ENCODE data around the gene BEND5.

Gene BEND5, protein sequence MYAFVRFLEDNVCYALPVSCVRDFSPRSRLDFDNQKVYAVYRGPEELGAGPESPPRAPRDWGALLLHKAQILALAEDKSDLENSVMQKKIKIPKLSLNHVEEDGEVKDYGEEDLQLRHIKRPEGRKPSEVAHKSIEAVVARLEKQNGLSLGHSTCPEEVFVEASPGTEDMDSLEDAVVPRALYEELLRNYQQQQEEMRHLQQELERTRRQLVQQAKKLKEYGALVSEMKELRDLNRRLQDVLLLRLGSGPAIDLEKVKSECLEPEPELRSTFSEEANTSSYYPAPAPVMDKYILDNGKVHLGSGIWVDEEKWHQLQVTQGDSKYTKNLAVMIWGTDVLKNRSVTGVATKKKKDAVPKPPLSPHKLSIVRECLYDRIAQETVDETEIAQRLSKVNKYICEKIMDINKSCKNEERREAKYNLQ

DNA sequence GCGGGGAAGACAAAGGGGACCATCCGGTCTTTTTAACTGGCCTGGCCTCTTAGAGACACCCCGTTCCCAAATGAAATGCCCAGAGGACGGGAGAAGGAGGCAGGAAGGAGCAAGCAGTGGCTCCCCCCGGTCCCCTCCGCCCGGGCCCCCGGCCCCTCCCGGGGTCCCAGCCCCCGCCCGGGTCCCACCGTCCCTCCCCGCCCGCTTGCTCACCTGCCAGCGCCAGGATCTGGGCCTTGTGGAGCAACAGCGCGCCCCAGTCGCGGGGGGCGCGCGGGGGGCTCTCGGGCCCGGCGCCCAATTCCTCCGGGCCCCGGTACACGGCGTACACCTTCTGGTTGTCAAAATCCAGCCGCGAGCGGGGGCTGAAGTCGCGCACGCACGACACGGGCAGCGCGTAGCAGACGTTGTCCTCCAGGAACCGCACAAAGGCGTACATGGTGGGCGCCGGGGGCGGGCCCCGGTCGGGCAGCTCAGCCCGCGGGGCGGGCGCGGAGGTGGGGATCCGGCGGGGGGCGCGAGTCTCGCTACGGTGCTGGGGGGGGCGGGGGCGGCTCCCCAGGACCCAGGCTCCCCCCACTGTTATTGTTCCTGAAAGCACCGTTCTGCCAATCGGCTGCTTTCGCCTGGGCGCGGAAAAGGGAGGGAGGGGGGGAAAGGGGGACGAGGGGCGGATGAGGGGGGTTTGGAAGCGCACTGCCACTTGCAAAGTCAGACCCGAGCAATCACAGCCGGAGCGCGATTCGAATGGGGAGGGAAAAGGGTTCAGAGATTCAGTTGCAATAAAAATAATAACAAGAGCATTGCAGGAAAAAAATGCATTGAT, at the start of gene BEND5:
Gene BEND5, minus strand, starts transcription at position 499 of the 826 bp plus-strand sequence. Its CDS starts 60 bp downstream, at position 439.
- DNase-seq = peak; percentile 52

DNA sequence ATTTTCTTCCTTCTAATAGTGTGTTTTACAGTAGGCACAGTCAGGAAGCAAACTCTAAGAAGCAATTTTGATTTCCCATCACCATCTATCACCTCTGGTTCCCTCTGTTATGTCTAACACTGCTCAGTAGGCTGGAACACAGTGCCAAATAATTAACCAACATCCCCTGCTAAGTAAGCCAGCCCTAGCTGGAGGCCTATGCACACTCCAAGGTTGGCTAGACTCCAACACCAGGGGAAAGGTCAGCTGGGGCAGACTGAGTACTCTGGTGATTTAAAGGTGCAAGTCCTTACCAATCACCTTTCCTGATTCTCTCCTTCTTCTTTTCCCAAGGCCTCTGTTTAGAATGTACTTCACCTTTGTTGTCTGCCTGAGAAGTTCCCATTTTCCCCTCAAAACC, 46.5 kb upstream of the BEND5 start:
- peak; percentile 14 for DNase-seq

DNA sequence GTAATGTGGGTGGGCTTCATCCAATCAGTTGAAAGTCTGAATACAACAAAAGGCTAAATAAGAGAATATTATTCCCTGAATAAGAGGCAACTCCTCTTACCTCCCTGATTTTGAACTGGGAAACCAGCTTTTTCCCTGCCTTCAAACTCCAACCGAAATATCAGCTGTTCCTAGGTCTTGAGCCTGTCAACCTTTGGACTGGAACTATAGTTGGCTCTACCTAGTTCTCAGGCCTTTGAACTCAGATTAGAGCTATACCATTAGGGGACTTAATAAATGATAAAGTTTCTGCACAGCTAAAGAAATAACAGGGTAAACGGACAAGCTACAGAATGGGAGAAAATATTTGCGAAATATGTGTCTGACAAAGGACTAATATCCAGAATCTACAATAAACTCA, 43.8 kb upstream of the BEND5 start:
- DNase-seq = no peak

DNA sequence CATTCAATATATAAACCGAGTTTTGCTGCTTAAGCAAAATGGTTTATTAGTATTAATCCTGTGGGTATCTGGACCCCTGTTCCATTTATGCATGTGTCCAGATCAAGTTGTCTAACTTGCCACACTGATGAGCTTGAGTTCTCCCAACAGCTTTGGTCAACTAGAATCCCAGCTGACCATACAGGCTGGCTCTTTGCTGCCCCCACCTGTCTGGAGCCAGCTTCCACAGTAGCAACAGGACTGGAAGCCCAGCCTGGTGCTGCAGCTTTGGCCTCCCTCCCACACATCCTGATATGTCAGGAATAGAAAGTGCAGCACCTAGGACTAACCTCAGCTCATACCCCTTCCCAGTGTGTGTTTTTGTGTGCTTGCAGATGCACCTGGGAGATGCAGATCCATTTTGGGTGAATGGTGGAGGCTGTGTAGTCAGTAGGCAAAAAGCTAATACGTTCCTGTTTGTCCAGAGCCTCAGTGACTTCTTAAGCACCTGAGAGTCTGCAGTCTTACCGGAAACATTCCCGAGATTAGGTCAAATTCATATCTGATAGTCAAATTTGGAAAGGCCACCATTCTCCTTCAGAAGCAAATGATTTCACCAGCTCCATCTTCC, 40.9 kb upstream of the BEND5 start:
- no peak for DNase-seq

DNA sequence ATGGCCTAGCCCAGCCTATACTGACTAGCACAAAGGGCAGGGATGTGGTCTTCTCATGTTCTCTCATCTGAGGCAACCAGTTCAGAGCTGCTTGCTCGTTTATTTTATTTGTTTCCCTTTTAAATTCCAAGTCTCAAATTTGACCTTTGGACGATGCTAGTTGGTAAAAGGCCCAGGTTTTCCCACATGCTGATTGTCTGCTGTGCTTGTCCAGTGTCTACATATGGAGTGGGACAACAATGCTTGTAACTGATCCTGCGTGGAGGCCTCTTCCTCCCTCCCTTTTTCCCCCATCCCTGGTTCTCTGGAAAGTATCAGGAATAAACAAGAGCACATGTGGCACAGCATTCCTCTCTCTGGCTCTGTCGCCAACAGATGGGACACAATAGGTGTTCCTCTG, 34.0 kb upstream of the BEND5 start:
- DNase-seq = no peak

DNA sequence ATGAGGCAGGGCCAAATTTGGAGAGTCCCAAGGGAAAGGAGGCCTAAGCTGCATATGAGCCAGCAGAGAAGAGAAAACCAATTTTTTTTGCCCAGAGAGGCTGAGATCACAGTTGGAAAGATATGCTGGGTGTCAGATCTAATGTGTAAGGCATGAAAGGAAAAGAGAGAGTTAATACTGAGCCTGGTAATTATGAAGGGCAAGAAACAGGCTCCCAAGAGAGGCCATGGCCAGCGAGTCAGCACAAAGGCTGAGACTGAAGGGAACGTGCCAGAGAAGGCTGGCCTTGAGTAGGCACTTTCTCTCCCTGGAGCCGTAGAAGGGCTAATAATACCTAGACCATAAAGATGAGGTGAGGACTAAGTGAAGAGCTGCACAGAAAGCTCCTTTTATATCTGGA, 31.8 kb upstream of the BEND5 start:
- DNase-seq = no peak

DNA sequence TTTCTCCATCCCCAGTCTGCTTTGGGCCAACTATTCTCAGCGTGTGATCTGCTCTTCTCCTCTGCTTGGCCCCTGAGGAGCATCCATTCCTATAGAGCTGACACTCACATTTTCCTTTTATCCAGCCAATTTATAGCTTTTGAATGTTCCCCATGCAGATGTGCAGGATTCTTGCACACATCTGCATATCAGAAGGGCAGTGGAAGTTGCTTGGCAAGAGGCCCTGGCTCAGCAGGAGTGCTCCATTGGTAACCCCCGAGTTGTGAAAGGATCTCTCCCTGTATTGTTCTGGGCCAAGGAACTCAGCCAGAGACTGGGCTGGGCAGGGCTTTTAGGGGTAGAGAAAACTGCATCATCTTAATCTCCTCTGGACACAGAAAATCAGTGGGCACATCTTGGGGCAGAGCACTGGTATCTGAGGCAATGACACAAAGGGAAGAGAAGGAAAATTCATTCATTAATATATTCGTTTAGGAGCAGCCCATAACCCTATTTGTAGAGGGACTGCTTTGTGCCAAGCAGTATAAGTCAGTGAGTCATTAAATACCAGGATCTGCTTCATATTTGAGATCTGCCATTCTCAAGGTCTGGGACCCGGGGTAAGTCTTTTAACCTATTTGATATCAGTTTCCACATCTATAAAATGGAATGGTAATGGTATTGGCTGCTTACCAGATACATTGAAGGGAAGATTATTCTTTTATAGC, 31.0 kb upstream of the BEND5 start:
- DNase-seq = no peak

DNA sequence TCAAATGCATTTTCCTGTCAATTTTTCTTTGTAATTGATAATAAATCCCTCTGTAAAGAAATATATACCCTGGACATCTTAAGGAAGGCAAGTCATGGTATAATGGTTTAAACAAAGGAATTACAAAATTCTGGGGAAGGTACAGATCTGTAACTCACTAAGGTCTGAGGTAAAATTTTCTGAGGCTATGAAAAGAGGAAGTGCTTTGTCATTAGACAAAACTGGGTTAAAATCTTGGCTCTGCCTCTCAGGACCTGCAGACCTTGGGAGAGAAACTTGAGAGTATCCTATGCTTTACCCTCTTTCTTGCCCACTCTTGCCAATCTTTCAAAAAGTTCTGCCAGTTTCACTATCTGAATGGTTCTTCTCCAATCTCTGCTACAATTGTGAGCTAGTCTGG, 26.8 kb upstream of the BEND5 start:
- no peak for DNase-seq

DNA sequence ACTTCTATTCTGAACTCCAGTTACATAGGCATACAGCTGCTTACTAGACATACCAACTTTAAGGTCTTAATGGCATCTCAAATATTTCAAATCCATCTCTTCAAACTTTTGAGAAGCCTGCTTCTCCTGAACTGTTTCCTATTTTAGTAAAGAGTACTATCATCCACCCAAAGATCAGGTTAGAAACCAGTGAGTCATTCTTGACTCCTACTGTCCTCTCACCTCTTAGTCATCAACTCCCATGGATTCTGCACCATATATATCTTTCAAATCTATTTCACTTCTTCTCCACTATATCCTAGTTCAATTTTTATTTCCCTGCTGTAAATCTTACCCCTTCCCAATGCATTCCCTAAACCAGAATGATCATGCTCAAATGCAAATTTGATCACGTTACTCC, 18.1 kb upstream of the BEND5 start:
- DNase-seq = no peak

DNA sequence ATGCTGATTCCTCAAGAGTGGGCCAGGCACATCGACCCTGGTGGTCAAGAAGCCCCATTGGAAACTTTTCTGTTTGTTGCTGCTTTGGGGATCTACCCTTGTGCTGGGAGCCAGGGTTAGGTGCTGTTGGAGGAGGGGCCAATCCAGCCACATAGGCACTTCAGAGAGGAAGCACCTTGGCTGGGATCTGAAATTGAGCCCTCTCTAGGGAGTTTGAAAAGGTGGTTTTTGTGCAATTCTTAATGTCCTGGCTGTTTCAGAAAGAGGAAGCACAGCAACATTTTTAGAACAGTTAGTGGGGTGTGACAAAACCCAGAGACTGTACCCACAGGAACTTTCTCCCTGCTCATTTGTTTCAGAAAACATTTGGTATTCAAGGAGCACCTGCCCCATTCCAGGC, 17.2 kb upstream of the BEND5 start:
- DNase-seq = no peak

DNA sequence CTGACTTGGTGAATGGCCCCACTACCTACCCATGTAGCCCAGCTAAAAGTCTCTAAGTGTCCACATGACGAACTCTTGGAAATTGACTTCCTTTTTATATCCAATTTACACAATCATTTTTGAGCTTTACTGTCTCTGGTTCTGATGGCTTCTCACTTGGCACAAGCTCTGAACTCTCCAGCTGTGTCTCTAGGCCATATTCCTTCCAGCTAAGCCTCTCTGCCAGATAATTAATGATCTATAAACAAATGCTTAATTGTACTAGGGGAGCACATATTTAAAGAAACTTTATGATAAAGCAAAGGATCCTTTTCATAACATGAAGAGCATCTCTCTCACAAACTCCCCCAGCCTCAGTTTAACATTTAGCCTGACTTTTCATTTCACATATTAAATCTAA, 16.3 kb upstream of the BEND5 start:
- no peak for DNase-seq

DNA sequence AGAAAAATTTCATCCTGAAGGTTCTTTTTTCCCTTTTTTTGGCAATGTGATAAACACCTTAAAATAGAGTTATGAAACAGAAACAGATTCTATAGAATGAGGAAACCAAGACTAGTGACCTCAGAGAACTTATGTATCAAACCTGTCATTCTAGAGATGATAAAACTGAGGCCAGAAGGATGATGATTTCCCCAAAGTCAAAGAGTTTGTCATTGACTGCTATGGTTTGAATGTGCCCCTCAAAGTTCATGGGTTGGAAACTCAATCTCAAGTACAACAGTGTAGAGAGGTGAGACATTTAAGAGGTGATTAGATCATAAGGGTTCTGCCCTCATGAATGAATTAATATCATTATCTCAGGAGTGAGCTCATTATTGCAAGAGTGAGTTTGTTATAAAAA, 13.7 kb upstream of the BEND5 start:
- DNase-seq = no peak

DNA sequence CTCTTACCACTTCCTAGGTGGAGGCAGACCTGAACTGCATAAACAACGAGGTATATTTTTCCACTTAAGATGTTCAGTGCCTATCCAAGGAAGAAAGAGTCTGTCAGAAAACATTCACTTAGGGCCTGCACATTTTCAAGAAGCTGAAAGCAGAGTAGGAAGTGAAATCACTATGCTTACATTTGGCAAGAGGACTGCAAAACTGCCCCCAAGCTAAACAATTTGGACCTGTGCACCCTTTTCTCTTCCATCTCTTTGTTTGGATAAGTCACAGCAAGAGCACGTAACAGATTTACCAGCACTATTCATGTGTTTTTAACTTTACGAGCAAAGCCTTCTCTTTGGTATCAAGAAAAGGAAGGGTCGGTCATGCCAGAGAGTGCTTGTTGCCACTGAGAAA, 13.2 kb upstream of the BEND5 start:
- DNase-seq = no peak

DNA sequence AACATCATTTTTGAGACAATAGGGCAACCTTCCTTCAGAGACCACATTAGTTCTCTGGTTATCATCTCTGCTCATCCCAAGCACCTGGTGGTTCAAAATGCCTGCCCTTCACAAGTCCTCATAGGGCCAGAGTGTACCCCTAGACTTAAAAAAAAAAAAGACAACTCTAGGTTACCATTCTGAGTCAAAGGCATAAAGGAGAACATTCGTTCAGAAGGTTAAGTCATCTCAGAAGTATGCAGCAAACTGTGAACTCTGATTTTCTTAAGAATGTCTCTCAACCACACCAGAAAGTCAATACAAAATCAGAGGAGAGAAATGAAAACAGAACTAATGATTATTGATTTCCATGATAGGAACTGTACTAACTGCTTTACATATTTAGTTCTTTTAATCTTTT, 9.2 kb upstream of the BEND5 start:
- DNase-seq = no peak

DNA sequence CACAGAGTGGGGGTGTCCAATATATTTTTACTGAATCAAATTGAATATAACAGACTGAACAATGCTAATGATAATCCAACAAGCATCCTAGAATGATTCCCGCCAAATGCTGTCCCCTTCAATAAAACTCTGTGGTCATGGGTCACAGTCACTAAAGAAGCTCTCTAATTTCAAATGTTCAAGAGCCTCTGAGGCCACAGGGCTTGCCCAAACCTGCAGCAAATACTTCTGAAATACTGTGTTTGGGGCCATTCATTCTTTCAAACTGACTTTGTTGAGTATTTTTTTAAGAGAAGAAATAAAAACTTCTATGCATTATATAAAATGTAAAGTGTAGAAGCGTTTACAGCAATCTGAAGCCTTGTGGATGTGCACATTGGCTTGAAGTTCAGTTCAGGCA, 7.6 kb upstream of the BEND5 start:
- peak; percentile 3 for DNase-seq

DNA sequence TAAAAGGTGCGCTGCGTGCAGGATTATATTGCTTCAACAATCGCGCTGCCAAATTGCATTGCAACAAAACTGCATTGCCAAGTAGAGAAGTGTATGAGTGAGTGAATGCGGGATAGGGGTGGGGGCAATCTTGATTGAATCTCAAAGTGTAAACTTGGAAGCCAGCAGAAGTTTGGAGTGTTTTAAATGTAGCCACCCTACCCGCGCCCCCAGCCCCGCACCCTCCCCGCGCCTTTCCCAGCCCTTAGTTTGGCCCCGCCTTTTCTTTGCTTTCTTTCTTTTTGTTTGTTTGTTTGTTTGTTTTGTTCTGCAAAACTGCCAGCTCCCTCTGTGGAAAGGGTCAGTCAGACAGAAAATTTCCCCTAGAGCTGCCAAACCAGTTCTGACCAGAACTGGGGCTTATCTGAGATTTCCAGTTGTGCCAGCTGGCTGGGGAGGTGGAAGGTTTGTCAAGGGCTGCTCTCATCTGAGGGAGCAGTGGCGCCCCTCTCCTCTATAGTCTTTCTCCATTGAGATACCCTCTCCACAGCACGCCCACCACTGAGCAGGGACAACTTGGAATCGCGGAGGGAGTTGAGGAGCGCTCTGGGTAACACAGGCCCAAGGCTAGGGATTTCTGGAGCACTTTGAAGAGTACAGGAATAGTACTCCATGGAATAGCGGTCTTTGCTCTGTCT, 666 bp upstream of the BEND5 start:
- no peak for DNase-seq

DNA sequence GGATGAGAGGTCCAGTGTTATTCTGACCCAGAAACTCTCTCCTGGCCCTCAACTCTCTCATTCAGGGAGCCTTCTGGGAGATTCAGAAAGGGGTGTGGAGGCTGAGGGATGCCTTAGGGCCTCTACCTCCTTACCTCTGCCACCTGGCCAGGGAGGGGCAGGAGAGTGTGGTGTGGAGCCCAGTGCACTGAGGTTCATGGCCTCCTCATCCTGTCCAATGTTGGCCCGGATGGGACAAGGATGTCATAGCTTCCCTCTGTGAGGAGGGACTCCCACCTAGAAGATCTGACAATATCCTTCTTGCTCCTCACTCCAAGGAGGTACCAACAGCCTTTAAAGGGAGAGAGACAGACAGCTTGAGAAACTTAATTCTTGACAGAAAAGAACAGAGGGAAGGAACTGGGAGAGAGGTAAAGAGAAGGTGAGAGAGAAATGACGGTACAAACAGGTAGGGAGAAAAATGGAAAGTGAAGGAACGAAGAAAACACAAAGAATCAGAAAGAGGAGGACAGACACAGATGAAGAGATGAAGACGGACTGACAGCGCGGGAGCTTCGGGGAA, 779 bp downstream of the BEND5 start:
- peak; percentile 11 for DNase-seq

DNA sequence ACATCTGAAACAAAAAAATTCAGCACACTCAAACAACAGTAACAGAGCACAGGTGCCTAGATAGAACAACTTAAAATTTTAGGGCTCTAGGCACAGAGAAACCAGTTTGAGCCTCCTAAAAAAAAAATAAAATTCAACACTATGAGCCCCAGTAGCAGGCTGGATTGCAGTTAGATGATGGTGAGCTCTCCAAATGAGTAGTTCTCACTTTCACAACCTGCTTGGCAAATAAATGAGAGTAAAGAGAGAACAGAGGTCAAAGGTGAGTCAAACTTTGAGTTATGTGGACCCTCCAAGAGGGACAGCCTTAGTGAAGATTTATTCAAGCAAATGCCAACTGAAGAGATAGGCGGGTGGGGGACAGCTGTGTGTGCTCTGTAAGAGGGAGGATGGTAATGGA, 3.6 kb downstream of the BEND5 start:
- DNase-seq = no peak

DNA sequence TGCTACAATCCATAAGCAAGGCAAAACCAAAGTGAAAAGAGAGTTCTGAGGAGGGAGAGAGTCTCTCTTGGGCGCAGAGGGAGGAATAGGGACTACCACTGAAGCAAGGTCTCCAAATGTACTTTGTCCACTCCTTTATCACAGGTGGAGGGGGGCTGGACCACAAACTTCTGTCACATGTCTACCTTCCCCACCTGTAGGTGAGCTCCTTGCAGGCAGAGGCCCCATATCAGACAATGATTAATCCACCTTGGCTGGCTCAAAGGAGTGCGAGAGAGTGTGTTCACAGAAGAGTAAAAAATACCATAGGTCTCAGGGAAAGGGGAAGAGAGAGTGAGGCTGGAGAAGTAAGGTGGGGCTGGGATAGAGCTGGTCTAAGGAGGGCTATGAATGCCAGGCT, 4.5 kb downstream of the BEND5 start:
- DNase-seq = no peak

DNA sequence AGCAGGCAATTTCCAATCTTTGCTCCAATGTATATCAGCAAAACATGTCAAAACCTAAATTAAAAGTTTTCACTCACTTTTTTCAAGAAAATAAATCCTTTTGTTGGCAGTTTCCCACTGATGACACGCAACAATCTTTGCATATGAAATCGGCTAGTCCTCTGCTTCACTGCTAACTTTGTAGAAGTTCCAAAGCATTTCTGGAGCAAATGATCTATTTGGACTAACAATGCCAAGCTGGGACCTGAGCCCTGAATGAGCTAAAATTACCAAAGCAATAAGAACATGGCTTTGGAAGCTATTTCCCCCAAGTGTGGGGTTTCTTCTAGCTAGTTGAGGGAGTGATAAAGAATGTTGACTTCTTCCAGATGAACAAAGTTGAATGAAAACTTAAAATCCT, 5.1 kb downstream of the BEND5 start:
- no peak for DNase-seq

DNA sequence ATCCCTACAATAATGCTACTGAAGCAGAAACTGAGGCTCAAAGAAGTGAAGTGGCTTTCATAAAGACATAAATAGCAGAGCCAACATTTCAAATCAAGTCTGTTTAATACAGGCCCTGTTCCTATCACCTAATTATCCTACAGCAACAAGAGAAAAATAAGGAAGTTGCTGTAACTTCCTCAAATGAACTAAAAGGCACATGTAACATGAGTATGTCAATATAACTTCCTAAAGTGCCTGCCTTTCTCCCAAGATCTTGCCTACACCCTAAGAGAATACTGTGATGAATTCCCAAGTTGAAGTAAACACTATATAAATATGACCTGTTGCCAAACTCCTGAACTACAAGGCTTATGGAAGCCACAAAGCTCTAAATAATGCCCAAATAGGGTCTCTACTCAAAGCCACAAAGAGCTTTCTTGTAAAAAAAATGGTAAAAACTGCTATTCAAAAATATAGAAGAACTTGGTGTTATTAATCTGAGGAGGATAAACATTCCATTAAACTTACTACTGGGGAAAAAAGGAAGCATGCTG, 8.6 kb downstream of the BEND5 start:
- no peak for DNase-seq

DNA sequence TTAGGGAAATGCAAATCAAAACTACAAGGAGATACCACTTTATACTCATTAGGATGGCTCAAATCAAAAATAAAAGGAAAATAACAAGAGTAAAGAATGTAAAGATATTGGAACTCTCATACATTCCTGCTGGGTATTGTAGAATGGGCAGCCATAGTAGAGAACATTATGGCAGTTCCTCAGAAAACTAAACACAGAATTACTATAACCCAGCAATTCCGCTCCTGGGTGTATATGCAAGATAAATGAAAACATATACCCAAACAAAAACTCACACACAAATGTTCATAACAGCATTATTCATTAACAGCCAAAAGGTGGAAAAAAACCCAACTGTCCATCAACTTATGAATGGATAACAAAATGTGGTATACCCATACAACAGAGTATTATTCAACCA, 11.4 kb downstream of the BEND5 start:
- no peak for DNase-seq
